K562 (cell line): ENCODE results near the gene FOXA3. TPM values are rescaled to one million over a fixed set of nuclear protein-coding genes. Genes with fewer than 3 reads are reported as not detected.

Experiments used
- CCNT2 ChIP-seq: IDR thresholded peaks from 2 replicates; pipeline ENCODE4 v1.6.1; 2011; ENCODE audit warnings: borderline replicate concordance, low read depth, mild to moderate bottlenecking, moderate library complexity, mixed read lengths, low read length; ENCODE audit not compliant: insufficient read length; ENCODE audit errors: extremely low read depth
- CREB1 ChIP-seq, 2 experiments: sonication (generic) in 1 of 2; formaldehyde crosslinking in 1 of 2; IDR thresholded peaks; 2 replicates each; pipeline versions ENCODE4 v1.6.1 to v1.8.0; 2012 to 2022; ENCODE audit warnings: inconsistent platforms in 1 of 2, mild to moderate bottlenecking in 1 of 2, missing genetic modification reagents in 1 of 2, moderate library complexity in 1 of 2
- EGR1 ChIP-seq: fragments of 450-650 bp; conservative IDR thresholded peaks from 2 replicates; pipeline ENCODE4 v1.6.1; 2017; ENCODE audit warnings: mild to moderate bottlenecking
- MEIS2 ChIP-seq: fragments of 450-650 bp; IDR thresholded peaks from 2 replicates; pipeline ENCODE4 v1.6.1; 2014; ENCODE audit warnings: mild to moderate bottlenecking; ENCODE audit not compliant: partially characterized antibody
- NR2C2 ChIP-seq, 2 experiments: fragments of 200-800 bp in 1 of 2; sonication (Bioruptor generic) in 1 of 2; sonication (generic) in 1 of 2; formaldehyde crosslinking in 1 of 2; IDR thresholded peaks; 2 replicates each; pipeline versions ENCODE4 v1.6.1 to v1.8.0; 2016 to 2022; ENCODE audit warnings: mild to moderate bottlenecking in 1 of 2, missing compliant biosample characterization in 1 of 2, missing genetic modification characterization in 1 of 2, missing genetic modification reagents in 1 of 2
- RBBP5 ChIP-seq: fragments of 200-600 bp; sonication (generic); IDR thresholded peaks from 2 replicates; pipeline ENCODE4 v1.6.1; 2012; ENCODE audit warnings: borderline replicate concordance, mild to moderate bottlenecking, low read length, control low read depth, inconsistent platforms; ENCODE audit not compliant: insufficient read depth, poor library complexity, severe bottlenecking
- RBFOX2 ChIP-seq: fragments of 200-400 bp; formaldehyde crosslinking; IDR thresholded peaks from 2 replicates; pipeline ENCODE4 v1.6.1; 2017; ENCODE audit warnings: low read depth, mild to moderate bottlenecking, low read length, moderate library complexity
- SAP30 ChIP-seq: fragments of 200-600 bp; sonication (generic); IDR thresholded peaks from 2 replicates; pipeline ENCODE4 v1.6.1; 2012; ENCODE audit warnings: borderline replicate concordance, low read depth, mild to moderate bottlenecking, moderate library complexity, low read length, control low read depth, inconsistent platforms; ENCODE audit not compliant: insufficient read depth, poor library complexity, severe bottlenecking
- SMAD1 ChIP-seq: fragments of 150-350 bp; IDR thresholded peaks from 2 replicates; pipeline ENCODE4 v1.6.1; 2014; ENCODE audit warnings: low read length, low read depth; ENCODE audit not compliant: partially characterized antibody
- TBP ChIP-seq: optimal IDR thresholded peaks from 2 replicates; pipeline ENCODE3; 2011; ENCODE audit warnings: low read depth, low read length, improper control_type of control experiment
- TGIF2 ChIP-seq: sonication (generic); formaldehyde crosslinking; IDR thresholded peaks from 2 replicates; pipeline ENCODE4 v1.8.1; 2022; ENCODE audit warnings: mild to moderate bottlenecking, missing genetic modification reagents, moderate library complexity
- VEZF1 ChIP-seq: fragments of 200-800 bp; sonication (Bioruptor generic); IDR thresholded peaks from 2 replicates; pipeline ENCODE4 v1.6.1; 2017; ENCODE audit warnings: missing genetic modification characterization, missing compliant biosample characterization
- ZFP36 ChIP-seq: fragments of 150-350 bp; IDR thresholded peaks from 2 replicates; pipeline ENCODE4 v1.6.1; 2018; ENCODE audit warnings: low read length, low read depth; ENCODE audit not compliant: partially characterized antibody
- polyA plus RNA-seq, 8 experiments: library from polyadenylated mRNA; depleted of rRNA in 4 of 8; stranded (reverse) in 5 of 8; unstranded in 3 of 8; fragments of >200 nt; fragmentation: Nextera tagmentation in 2 of 8; fragmentation: Illumina TruSeq in 1 of 8; extraction: Ambion mirVana in 2 of 8; extraction: Trizol in 1 of 8; gene quantifications; 2 replicates each; pipeline versions ENCODE4 v1.2.1 to v1.2.3, GENCODE V29; 2011 to 2014; ENCODE audit warnings: inconsistent platforms in 1 of 8, missing spikeins in 1 of 8
- total RNA-seq, 7 experiments: library from RNA; depleted of rRNA in 6 of 7; stranded (reverse); fragments of >200 nt in 6 of 7; fragmentation: Illumina TruSeq in 2 of 7; extraction: Trizol in 2 of 7; gene quantifications; 2 replicates each; pipeline versions ENCODE4 v1.2.1 to v1.2.3, GENCODE V29; 2011 to 2021; ENCODE audit warnings: low replicate concordance in 1 of 7
- TF ChIP-seq, protein P1 (sequence below): conservative IDR thresholded peaks from 2 replicates; pipeline ENCODE4 v1.6.1; 2011; ENCODE audit warnings: low read depth, mild to moderate bottlenecking, low read length; ENCODE audit not compliant: control insufficient read depth
- TF ChIP-seq, protein P2 (sequence below): fragments of 250-450 bp; sonication (Bioruptor Pico); IDR thresholded peaks from 2 replicates; pipeline ENCODE4 v1.5.0; 2022; ENCODE audit warnings: mild to moderate bottlenecking
- TF ChIP-seq, protein P3 (sequence below): sonication (generic); formaldehyde crosslinking; IDR thresholded peaks from 2 replicates; pipeline ENCODE4 v1.8.1; 2023; ENCODE audit warnings: mild to moderate bottlenecking, missing genetic modification reagents, moderate library complexity

The FOXA3 gene
- total and polyA plus RNA-seq, 9 of the 15 experiments (the other 6 are each of a cell fraction or from before 2014, with no cell fraction given), result 1.3 to 15.5 (median 4.7) TPM

DNA sequence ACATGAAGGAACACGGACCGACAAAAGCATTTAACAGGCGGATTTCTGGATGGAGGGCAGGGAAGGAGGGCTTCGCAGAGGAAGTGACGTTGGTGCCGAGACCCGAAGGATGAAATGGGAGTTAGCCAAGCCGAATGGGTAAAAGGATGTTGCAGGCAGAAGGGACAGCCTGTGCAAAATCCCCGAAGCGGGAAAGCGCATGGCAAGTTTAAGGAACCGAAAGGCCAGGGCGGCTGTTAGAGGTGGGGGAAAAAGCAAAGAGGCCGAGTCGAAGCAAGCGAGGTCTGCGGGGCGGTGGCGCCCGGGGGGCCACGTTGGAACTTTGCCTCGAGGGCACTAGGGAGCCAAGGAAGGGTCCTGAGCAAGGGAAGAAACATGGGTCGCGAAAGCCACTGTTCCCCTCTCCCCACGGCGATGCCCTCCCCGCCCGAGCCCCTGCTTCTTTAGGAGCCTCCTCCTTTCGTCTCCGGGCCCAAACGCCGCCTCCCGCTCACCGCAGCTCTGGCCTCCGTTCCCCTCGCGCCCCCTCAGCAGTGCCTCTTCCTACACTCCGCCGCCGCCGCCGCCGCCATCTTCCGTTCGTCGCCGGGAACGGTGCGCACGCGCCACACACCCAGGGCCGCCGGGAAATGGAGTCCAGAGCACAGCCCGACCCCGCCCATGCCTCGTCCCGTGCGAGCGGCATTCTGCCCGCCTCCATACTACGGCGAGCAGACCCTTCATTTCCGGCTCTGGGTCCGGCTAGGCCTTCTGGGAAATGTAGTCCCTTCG lies 1.4 kb upstream of the FOXA3 start, which contains the start of gene SYMPK (continued):
- TF ChIP-seq, protein P1, sequence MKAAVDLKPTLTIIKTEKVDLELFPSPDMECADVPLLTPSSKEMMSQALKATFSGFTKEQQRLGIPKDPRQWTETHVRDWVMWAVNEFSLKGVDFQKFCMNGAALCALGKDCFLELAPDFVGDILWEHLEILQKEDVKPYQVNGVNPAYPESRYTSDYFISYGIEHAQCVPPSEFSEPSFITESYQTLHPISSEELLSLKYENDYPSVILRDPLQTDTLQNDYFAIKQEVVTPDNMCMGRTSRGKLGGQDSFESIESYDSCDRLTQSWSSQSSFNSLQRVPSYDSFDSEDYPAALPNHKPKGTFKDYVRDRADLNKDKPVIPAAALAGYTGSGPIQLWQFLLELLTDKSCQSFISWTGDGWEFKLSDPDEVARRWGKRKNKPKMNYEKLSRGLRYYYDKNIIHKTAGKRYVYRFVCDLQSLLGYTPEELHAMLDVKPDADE, result peak; percentile 99
- TF ChIP-seq EGR1 (peak; percentile 79), TGIF2 (CRISPR knock-in tag) (0 out of 2 replicates have a peak, but pooled peaks have one; percentile 22), MEIS2 (peak; percentile 78), VEZF1 (CRISPR knock-in tag) (peak; percentile 39; the same call in 1 of the 2 replicates), NR2C2 (CRISPR knock-in tag; IDR thresholded peaks at IDR 0.05) (peak; percentile 72; the same call in 1 of the 2 replicates), NR2C2 (tag; IDR thresholded peaks at IDR 0.05) (peak; percentile 90; the same call in 1 of the 2 replicates), ZFP36 (peak; percentile 84), RBBP5 (peak; percentile 33), RBFOX2 (peak; percentile 93), TBP (peak; percentile 73), SAP30 (peak; percentile 27), SMAD1 (no peak), CCNT2 (peak; percentile 69), CREB1 (IDR thresholded peaks at IDR 0.05) (no peak; the same call in 1 of the 2 replicates), CREB1 (CRISPR knock-in tag; IDR thresholded peaks at IDR 0.05) (peak; percentile 80)
- TF ChIP-seq, protein P2, sequence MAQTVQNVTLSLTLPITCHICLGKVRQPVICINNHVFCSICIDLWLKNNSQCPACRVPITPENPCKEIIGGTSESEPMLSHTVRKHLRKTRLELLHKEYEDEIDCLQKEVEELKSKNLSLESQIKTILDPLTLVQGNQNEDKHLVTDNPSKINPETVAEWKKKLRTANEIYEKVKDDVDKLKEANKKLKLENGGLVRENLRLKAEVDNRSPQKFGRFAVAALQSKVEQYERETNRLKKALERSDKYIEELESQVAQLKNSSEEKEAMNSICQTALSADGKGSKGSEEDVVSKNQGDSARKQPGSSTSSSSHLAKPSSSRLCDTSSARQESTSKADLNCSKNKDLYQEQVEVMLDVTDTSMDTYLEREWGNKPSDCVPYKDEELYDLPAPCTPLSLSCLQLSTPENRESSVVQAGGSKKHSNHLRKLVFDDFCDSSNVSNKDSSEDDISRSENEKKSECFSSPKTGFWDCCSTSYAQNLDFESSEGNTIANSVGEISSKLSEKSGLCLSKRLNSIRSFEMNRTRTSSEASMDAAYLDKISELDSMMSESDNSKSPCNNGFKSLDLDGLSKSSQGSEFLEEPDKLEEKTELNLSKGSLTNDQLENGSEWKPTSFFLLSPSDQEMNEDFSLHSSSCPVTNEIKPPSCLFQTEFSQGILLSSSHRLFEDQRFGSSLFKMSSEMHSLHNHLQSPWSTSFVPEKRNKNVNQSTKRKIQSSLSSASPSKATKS (CRISPR knock-in tag), result no peak
- TF ChIP-seq, protein P3, sequence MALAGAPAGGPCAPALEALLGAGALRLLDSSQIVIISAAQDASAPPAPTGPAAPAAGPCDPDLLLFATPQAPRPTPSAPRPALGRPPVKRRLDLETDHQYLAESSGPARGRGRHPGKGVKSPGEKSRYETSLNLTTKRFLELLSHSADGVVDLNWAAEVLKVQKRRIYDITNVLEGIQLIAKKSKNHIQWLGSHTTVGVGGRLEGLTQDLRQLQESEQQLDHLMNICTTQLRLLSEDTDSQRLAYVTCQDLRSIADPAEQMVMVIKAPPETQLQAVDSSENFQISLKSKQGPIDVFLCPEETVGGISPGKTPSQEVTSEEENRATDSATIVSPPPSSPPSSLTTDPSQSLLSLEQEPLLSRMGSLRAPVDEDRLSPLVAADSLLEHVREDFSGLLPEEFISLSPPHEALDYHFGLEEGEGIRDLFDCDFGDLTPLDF (CRISPR knock-in tag), result 0 out of 2 replicates have a peak, but pooled peaks have one; percentile 2
